Prostate gland (tissue), 2 donors: ENCODE results near the gene SLC26A9. TPM values are rescaled to one million over a fixed set of nuclear protein-coding genes. Genes with fewer than 3 reads are reported as not detected.

Source experiments
- DNase-seq: peaks from one replicate; pipeline ENCODE4 v3.0.0-alpha.2; 2019; ENCODE audit warnings: low spot score
- H3K27ac ChIP-seq, 2 donors: fragments of 200-600 bp; sonication (generic); 2 replicates each; pipeline ENCODE4 v1.5.1; 2017 to 2019
- H3K27me3 ChIP-seq: fragments of 200-600 bp; sonication (generic); replicated peaks from 2 replicates; pipeline ENCODE4 v1.5.1; 2019; ENCODE audit not compliant: insufficient read depth
- H3K36me3 ChIP-seq, 2 donors: fragments of 200-600 bp; sonication (generic); 1 replicate in 1 of 2; 2 replicates in 1 of 2; pipeline versions ENCODE4 v1.5.1 to v1.8.1; 2017 to 2019
- H3K4me1 ChIP-seq: fragments of 200-600 bp; sonication (generic); replicated peaks from 2 replicates; pipeline ENCODE4 v1.5.1; 2019
- H3K4me3 ChIP-seq, 2 donors: fragments of 200-600 bp; sonication (generic); 2 replicates each; pipeline ENCODE4 v1.5.1; 2017 to 2019
- H3K9me3 ChIP-seq: fragments of 200-600 bp; sonication (generic); 2 replicates; pipeline ENCODE4 v1.5.1; 2017
- CTCF ChIP-seq, 4 experiments: fragments of 200-600 bp in 2 of 4; fragments of 450-650 bp in 2 of 4; sonication (generic) in 2 of 4; IDR thresholded peaks; 1 replicate in 3 of 4; 2 replicates in 1 of 4; pipeline ENCODE4 v1.5.1; 2016 to 2019; ENCODE audit warnings: antibody characterized with exemption in 4 of 4, mild to moderate bottlenecking in 2 of 4, moderate library complexity in 2 of 4
- POLR2A ChIP-seq: fragments of 450-650 bp; IDR thresholded peaks from one replicate; pipeline ENCODE4 v1.6.1; 2016; ENCODE audit warnings: antibody characterized with exemption, mild to moderate bottlenecking
- POLR2AphosphoS5 ChIP-seq: sonication (generic); formaldehyde crosslinking; IDR thresholded peaks from one replicate; pipeline ENCODE4 v1.6.1; 2017; ENCODE audit warnings: antibody characterized with exemption
- WGBS: methylation state at CpG from one replicate; pipeline ENCODE4 v1.1.5; 2018; 5-methylcytosine and 5-hydroxymethylcytosine counted together
- intact Hi-C: fragments of 100-400 bp; cut with DNase I; formaldehyde crosslinking; loops from one replicate; pipeline ENCODE4 v1.14.2; 2022
- total RNA-seq, 2 donors: library from RNA; depleted of rRNA; stranded (reverse); fragments of >200 nt; gene quantifications; one replicate each; pipeline ENCODE4 v1.1.0, GENCODE V29; 2016

The SLC26A9 gene
- total RNA-seq, 2 donors from 2014 or later: 0.09 TPM; not detected in 1

DNA sequence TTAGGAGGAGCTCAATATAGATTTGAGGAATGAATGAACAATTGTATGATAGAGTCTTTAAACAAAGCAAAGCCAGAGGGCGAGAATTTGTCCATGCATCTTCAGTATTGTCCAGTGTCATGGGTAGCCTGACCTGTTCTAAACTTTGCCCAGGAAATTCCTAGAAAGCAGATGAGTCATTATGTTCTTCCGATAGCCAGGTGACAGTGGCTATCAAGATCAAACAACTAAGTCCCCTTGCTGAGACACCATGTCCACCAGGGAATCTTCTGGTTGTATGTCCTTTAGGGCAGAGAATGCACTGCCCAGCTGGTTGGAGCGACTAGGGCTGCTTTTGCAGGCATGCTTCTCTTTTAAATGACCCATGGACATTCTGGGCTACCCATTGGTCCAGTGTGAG, 1.8 kb upstream of the SLC26A9 start:
- DNase-seq: no peak
- intact Hi-C loops: no loop called here
- TF ChIP-seq CTCF (IDR thresholded peaks at IDR 0.05) (no peak), POLR2AphosphoS5 (no peak), POLR2A (no peak)
- H3K4me3 ChIP-seq: no peak overlapping the region
- H3K27me3 ChIP-seq: peaks cover 8% of the 10 kb centered on the region
- H3K36me3 ChIP-seq: no peaks in the 10 kb centered on the region
- no peaks in the 10 kb centered on the region for H3K9me3 ChIP-seq
- no peaks in the 10 kb centered on the region for H3K4me1 ChIP-seq
- no peak overlapping the region for H3K27ac ChIP-seq
- 83% methylated on average over 3 of the region's 3 CpGs for WGBS

- Histone ChIP-seq H3K27ac (no peak overlapping the region), H3K36me3 (no peaks in the 10 kb centered on the region), H3K9me3 (no peaks in the 10 kb centered on the region), H3K4me3 (no peak overlapping the region), H3K27me3 (peaks cover 8% of the 10 kb centered on the region), H3K4me1 (no peaks in the 10 kb centered on the region)
- DNase-seq: no peak
- intact Hi-C loops: no loop called here
- 96% methylated on average over 4 of the region's 4 CpGs for WGBS
- TF ChIP-seq POLR2AphosphoS5 (no peak), POLR2A (no peak), CTCF (IDR thresholded peaks at IDR 0.05) (no peak)
These were observed 1.3 kb upstream of the SLC26A9 start for GRCh38 chr1:205944525-205944924.

DNA sequence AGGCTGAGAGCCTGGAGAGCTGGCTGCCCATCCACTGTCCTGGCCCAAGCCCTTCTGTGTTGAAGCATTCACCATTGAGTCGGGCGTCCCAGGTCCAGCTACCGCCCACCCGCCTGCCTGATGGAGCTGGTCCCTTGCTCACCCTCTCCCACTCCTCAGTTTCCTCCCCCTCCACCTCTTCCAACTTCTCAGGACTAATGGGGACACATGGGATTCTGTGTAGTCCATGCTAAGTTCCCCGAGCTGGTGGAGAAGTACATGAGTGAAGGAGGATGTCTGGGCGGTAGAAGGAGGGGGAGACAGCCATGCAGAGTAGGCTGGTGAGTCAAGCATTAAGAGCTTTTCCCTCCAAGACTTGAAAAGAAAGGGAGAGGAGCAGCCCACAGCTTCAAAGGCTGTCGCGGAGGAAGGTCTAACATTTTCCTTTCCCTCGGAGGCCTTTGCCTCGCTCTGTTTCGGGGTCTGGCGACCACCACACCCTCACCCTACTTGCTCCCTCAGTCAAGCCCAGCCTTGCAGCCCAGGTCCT, 561 bp downstream of the SLC26A9 start:
- TF ChIP-seq POLR2AphosphoS5 (no peak), CTCF (IDR thresholded peaks at IDR 0.05) (no peak), POLR2A (no peak)
- Histone ChIP-seq H3K27ac (no peak overlapping the region), H3K27me3 (peaks cover 8% of the 10 kb centered on the region), H3K4me1 (no peaks in the 10 kb centered on the region), H3K4me3 (no peak overlapping the region), H3K36me3 (no peaks in the 10 kb centered on the region), H3K9me3 (no peaks in the 10 kb centered on the region)
- intact Hi-C loops: no loop called here
- WGBS: 73% methylated on average over 12 of the region's 12 CpGs
- DNase-seq: no peak

GRCh38 chr1:205940710-205941109, 2.5 kb downstream of the SLC26A9 start:
- DNase-seq: no peak
- Histone ChIP-seq H3K4me3 (no peak overlapping the region), H3K27ac (no peak overlapping the region), H3K36me3 (no peaks in the 10 kb centered on the region), H3K27me3 (peaks cover 8% of the 10 kb centered on the region), H3K4me1 (no peaks in the 10 kb centered on the region), H3K9me3 (no peaks in the 10 kb centered on the region)
- WGBS: 74% methylated on average over 5 of the region's 5 CpGs
- TF ChIP-seq POLR2AphosphoS5: no peak
- no peak for TF ChIP-seq CTCF (IDR thresholded peaks at IDR 0.05)
- no peak for TF ChIP-seq POLR2A
- intact Hi-C loops: no loop called here

DNA sequence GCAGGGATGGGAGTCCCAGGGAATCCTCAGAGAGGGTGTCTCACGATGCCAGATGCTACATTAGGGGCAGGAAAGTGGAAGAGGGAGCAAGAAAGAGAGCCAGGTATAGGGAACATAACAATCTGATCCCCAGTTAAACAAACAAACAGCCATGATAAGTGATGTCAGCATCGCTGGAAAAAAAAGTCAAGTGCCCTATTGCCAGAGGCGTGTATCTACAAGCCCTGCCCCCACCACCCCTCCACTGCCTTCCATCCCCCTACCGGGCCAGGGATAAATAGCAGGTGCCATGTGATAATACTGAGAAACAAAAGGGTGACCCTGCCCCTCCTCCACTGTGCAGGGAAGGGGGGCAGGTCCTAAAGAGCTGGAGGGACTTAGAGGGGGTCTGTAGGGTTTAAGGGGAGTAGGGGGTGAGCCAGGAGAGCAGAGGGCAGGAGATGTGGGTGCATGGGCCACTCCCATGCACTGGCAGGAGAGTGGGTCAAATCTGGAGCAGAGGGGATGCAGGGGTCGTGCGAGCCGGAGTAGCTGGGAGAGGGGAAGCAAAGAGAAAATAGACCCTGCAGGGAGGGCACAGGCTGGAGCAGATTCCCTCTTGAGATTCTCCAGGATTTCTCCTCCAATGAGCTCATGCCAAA, 3.4 kb downstream of the SLC26A9 start:
- Histone ChIP-seq H3K4me3 (no peak overlapping the region), H3K9me3 (no peaks in the 10 kb centered on the region), H3K4me1 (no peaks in the 10 kb centered on the region), H3K36me3 (no peaks in the 10 kb centered on the region), H3K27me3 (peaks cover 8% of the 10 kb centered on the region), H3K27ac (no peak overlapping the region)
- TF ChIP-seq POLR2A: no peak
- no peak for TF ChIP-seq CTCF (IDR thresholded peaks at IDR 0.05)
- no peak for TF ChIP-seq POLR2AphosphoS5
- intact Hi-C loops: no loop called here
- 45% methylated on average over 7 of the region's 7 CpGs for WGBS
- no peak for DNase-seq
